ENCODE measurements around the gene MMP20.

Gene MMP20

GRCh38 chr11:102623998-102624397 lies 1.1 kb downstream of the MMP20 start:
- no peak overlapping the region for H3K4me3 ChIP-seq (ENCODE audit: low read length)
- no peak for DNase-seq (ENCODE audit: low read depth)
- TF ChIP-seq, protein P1, sequence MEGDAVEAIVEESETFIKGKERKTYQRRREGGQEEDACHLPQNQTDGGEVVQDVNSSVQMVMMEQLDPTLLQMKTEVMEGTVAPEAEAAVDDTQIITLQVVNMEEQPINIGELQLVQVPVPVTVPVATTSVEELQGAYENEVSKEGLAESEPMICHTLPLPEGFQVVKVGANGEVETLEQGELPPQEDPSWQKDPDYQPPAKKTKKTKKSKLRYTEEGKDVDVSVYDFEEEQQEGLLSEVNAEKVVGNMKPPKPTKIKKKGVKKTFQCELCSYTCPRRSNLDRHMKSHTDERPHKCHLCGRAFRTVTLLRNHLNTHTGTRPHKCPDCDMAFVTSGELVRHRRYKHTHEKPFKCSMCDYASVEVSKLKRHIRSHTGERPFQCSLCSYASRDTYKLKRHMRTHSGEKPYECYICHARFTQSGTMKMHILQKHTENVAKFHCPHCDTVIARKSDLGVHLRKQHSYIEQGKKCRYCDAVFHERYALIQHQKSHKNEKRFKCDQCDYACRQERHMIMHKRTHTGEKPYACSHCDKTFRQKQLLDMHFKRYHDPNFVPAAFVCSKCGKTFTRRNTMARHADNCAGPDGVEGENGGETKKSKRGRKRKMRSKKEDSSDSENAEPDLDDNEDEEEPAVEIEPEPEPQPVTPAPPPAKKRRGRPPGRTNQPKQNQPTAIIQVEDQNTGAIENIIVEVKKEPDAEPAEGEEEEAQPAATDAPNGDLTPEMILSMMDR (conservative IDR thresholded peaks at IDR 0.05; ENCODE audit: low read length): no peak

GRCh38 chr11:102623128-102623527 lies 2.0 kb downstream of the MMP20 start:
- TF ChIP-seq, protein P1 (conservative IDR thresholded peaks at IDR 0.05; ENCODE audit: low read length): no peak
- no peak for DNase-seq (ENCODE audit: low read depth)
- no peak overlapping the region for H3K4me3 ChIP-seq (ENCODE audit: low read length)

DNA sequence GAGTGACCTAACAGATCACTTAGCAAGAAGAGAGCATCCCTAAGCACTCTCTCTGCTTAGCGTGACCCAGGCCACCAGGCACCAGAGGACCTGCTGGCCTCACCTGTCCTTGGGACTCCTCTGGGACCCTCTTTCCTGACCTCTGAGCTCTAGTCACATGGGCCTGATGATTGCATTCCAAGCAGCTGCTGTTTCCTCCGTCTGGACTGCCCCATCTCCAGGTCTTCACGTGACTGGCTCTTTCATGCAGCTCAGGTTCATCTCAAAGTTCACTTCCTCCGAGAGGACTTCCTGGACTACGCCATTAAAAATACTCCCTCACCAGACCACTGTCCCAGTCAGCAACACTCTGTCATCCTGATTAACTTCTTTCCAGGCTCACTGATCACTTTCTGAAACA lies 2.9 kb downstream of the MMP20 start:
- TF ChIP-seq, protein P1 (conservative IDR thresholded peaks at IDR 0.05; ENCODE audit: low read length): no peak
- no peak overlapping the region for H3K4me3 ChIP-seq (ENCODE audit: low read length)
- DNase-seq (ENCODE audit: low read depth): no peak

GRCh38 chr11:102620818-102621561 lies 4.1 kb downstream of the MMP20 start:
- peak; percentile 26 for DNase-seq (ENCODE audit: low read depth)
- TF ChIP-seq, protein P1 (conservative IDR thresholded peaks at IDR 0.05; ENCODE audit: low read length): no peak
- no peak overlapping the region for H3K4me3 ChIP-seq (ENCODE audit: low read length)

- TF ChIP-seq, protein P1 (conservative IDR thresholded peaks at IDR 0.05; ENCODE audit: low read length): no peak
- no peak for DNase-seq (ENCODE audit: low read depth)
- no peak overlapping the region for H3K4me3 ChIP-seq (ENCODE audit: low read length)
Measured at GRCh38 chr11:102620179-102620578, 5.0 kb downstream of the MMP20 start.

- TF ChIP-seq, protein P1 (conservative IDR thresholded peaks at IDR 0.05; ENCODE audit: low read length): no peak
- H3K4me3 ChIP-seq (ENCODE audit: low read length): no peak overlapping the region
- no peak for DNase-seq (ENCODE audit: low read depth)
Measured at GRCh38 chr11:102617466-102618008, 7.6 kb downstream of the MMP20 start.

- TF ChIP-seq, protein P1 (conservative IDR thresholded peaks at IDR 0.05; ENCODE audit: low read length): no peak
- DNase-seq (ENCODE audit: low read depth): no peak
Measured at GRCh38 chr11:102615894-102616432, 9.2 kb downstream of the MMP20 start.

More at GRCh38 chr11:102615894-102616432, 9.2 kb downstream of the MMP20 start:
- H3K4me3 ChIP-seq (ENCODE audit: low read length): no peak overlapping the region

Measured in AG10803 (cell line).